LNCAP (cell line): ENCODE measurements around the gene RARB.

Source experiments
- CTCF ChIP-seq: fragments of 450-650 bp; IDR thresholded peaks from 2 replicates; pipeline ENCODE4 v1.5.1; 2017; ENCODE audit warnings: mild to moderate bottlenecking

RARB gene

GRCh38 chr3:25533399-25533798, 105.3 kb downstream of the RARB start:
- TF ChIP-seq CTCF = no peak

GRCh38 chr3:25534007-25534406, 105.9 kb downstream of the RARB start:
- no peak for TF ChIP-seq CTCF

- TF ChIP-seq CTCF = no peak
Measured at GRCh38 chr3:25536521-25537391, 108.7 kb downstream of the RARB start.

GRCh38 chr3:25537516-25537915, 109.5 kb downstream of the RARB start:
- no peak for TF ChIP-seq CTCF

GRCh38 chr3:25540273-25540672, 112.2 kb downstream of the RARB start:
- no peak for TF ChIP-seq CTCF

- no peak for TF ChIP-seq CTCF
Measured at GRCh38 chr3:25542492-25543039, 114.5 kb downstream of the RARB start.

- no peak for TF ChIP-seq CTCF
Measured at GRCh38 chr3:25547103-25547502, 119.0 kb downstream of the RARB start.
